DOHH2 (cell line): ENCODE measurements around the gene CAMTA1.

ENCODE experiments used
- H3F3A ChIP-seq: fragments of 200-600 bp; sonication (generic), shearing (Covaris generic); 2 replicates; pipeline ENCODE4 v1.6.0; 2016; ENCODE audit warnings: antibody characterized with exemption, mild to moderate bottlenecking; ENCODE audit not compliant: control insufficient read depth, insufficient read depth
- H3K27ac ChIP-seq: fragments of 200-600 bp; sonication (generic); 2 replicates; pipeline ENCODE4 v1.5.1; 2014; ENCODE audit warnings: low read depth, mild to moderate bottlenecking, low read length, moderate library complexity
- H3K27me3 ChIP-seq: fragments of 200-600 bp; sonication (generic); 2 replicates; pipeline ENCODE4 v1.6.1; 2014; ENCODE audit warnings: mild to moderate bottlenecking, low read length, mixed read lengths; ENCODE audit not compliant: control insufficient read depth
- H3K36me3 ChIP-seq: fragments of 200-600 bp; sonication (generic); 2 replicates; pipeline ENCODE4 v1.6.1; 2014; ENCODE audit warnings: mild to moderate bottlenecking, low read length, moderate library complexity, mixed read lengths; ENCODE audit not compliant: control insufficient read depth
- H3K4me1 ChIP-seq: fragments of 200-600 bp; sonication (generic); 2 replicates; pipeline ENCODE4 v1.6.1; 2014; ENCODE audit warnings: mild to moderate bottlenecking, low read length, mixed read lengths; ENCODE audit not compliant: control insufficient read depth
- H3K4me2 ChIP-seq: fragments of 200-600 bp; sonication (generic); 2 replicates; pipeline ENCODE4 v1.6.0; 2014; ENCODE audit warnings: mild to moderate bottlenecking, low read length, moderate library complexity
- H3K4me3 ChIP-seq: fragments of 200-600 bp; sonication (generic); 2 replicates; pipeline ENCODE4 v1.5.1; 2014; ENCODE audit warnings: mild to moderate bottlenecking, low read length, mixed read lengths
- H3K79me2 ChIP-seq: fragments of 200-600 bp; sonication (generic); 2 replicates; pipeline ENCODE4 v1.6.1; 2014; ENCODE audit warnings: mild to moderate bottlenecking, low read length, mixed read lengths; ENCODE audit not compliant: control insufficient read depth
- H3K9me2 ChIP-seq: fragments of 200-600 bp; sonication (generic); replicated peaks from 2 replicates; pipeline ENCODE4 v1.6.1; 2014; ENCODE audit warnings: mild to moderate bottlenecking, low read length, mixed read lengths; ENCODE audit not compliant: control insufficient read depth
- H3K9me3 ChIP-seq: fragments of 200-600 bp; sonication (generic); 2 replicates; pipeline ENCODE4 v1.6.1; 2014; ENCODE audit warnings: antibody characterized with exemption, low read length, mixed read lengths; ENCODE audit not compliant: control insufficient read depth, insufficient read depth
- H4K20me1 ChIP-seq: fragments of 200-600 bp; sonication (generic); 2 replicates; pipeline ENCODE4 v1.6.0; 2014; ENCODE audit warnings: low read depth, mild to moderate bottlenecking, antibody characterized with exemption, low read length, moderate library complexity; ENCODE audit not compliant: control insufficient read depth, insufficient read depth
- EZH2phosphoT487 ChIP-seq: fragments of 200-600 bp; sonication (generic); IDR thresholded peaks from 2 replicates; pipeline ENCODE4 v1.6.1; 2017; ENCODE audit warnings: borderline replicate concordance, mild to moderate bottlenecking, antibody characterized with exemption, low read length, moderate library complexity, mixed read lengths
- TF ChIP-seq, protein P1 (sequence below): fragments of 200-600 bp; sonication (generic); IDR thresholded peaks from one replicate; pipeline ENCODE4 v1.5.1; 2014; ENCODE audit warnings: antibody characterized with exemption, mild to moderate bottlenecking, low read depth, low read length; ENCODE audit not compliant: poor library complexity, severe bottlenecking

Gene CAMTA1

DNA sequence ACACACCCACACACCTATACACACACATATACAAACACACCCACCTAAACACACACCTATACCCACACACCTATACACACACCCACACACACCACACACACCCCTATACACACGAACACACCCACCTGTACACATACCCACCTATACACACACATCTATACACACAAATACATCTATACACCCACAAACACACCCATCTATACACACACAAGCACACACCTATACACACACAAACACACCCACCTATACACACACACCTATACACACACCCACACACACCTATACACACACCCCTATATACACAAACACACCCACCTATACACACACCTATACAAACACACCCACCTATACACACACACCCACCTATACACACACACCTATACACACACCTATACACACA, 869.5 kb downstream of the CAMTA1 start:
- Histone ChIP-seq H3K79me2 (no peaks in the 10 kb centered on the region), H3F3A (no peaks in the 10 kb centered on the region), H3K4me2 (no peak overlapping the region), H3K36me3 (no peaks in the 10 kb centered on the region), H3K9me3 (no peaks in the 10 kb centered on the region), H3K4me3 (no peak overlapping the region), H4K20me1 (no peaks in the 10 kb centered on the region), H3K27ac (no peak overlapping the region), H3K9me2 (no peaks in the 10 kb centered on the region), H3K4me1 (no peaks in the 10 kb centered on the region), H3K27me3 (no peaks in the 10 kb centered on the region)
- TF ChIP-seq, protein P1, sequence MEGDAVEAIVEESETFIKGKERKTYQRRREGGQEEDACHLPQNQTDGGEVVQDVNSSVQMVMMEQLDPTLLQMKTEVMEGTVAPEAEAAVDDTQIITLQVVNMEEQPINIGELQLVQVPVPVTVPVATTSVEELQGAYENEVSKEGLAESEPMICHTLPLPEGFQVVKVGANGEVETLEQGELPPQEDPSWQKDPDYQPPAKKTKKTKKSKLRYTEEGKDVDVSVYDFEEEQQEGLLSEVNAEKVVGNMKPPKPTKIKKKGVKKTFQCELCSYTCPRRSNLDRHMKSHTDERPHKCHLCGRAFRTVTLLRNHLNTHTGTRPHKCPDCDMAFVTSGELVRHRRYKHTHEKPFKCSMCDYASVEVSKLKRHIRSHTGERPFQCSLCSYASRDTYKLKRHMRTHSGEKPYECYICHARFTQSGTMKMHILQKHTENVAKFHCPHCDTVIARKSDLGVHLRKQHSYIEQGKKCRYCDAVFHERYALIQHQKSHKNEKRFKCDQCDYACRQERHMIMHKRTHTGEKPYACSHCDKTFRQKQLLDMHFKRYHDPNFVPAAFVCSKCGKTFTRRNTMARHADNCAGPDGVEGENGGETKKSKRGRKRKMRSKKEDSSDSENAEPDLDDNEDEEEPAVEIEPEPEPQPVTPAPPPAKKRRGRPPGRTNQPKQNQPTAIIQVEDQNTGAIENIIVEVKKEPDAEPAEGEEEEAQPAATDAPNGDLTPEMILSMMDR: no peak
- TF ChIP-seq EZH2phosphoT487: no peak

DNA sequence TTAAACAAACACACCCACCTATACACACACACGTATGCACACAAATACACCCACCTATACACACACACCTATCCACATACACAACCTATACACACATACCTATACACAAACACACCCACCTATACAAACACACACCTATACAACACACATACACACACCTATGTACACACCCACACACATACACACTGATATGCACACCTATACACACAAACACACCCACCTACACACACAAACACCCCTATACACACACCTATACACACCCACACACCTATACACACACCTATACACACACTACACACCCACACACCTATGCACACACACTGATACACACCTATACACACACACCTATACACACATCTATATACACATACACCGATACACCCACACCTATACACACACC, 870.1 kb downstream of the CAMTA1 start:
- TF ChIP-seq EZH2phosphoT487: no peak
- TF ChIP-seq, protein P1: no peak

DNA sequence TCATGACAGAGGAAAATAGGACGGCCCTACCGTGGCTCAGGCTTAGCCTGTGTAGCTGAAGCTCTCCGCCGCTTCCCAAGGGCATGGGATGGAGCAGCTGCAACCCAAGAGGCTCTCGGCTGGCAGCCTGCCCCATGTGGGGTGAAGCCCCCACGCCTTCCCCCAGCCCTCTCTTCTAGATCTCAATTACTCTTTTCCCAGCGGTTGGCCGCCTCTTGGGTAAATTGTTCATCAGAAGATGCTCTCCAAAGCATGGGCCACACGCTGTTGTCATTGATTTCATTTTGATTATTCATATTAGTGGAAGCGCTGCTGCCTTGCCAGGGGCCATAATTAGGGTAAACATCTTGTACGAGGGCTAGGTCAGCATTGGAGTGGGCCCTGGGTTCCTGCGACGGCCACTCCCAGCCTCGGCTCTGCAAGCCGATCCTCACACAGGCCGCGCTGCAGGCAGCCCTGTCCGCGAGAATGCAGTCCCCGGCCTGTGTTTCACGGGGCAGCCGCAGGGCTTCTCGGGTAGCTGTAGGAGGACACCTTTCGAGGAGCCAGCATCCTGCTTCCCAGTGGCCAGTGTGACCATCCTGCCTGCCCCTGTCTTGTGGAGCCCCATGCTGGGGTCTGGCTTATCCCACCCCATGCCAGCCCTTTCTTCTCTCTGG, 871.4 kb downstream of the CAMTA1 start:
- Histone ChIP-seq H3F3A (no peaks in the 10 kb centered on the region), H3K27me3 (no peaks in the 10 kb centered on the region), H3K4me1 (no peaks in the 10 kb centered on the region), H3K9me3 (no peaks in the 10 kb centered on the region), H3K27ac (no peak overlapping the region), H3K4me3 (no peak overlapping the region), H3K79me2 (no peaks in the 10 kb centered on the region), H3K9me2 (no peaks in the 10 kb centered on the region), H4K20me1 (no peaks in the 10 kb centered on the region), H3K4me2 (no peak overlapping the region), H3K36me3 (no peaks in the 10 kb centered on the region)
- TF ChIP-seq, protein P1: no peak
- no peak for TF ChIP-seq EZH2phosphoT487

More for the DNA sequence above, 870.1 kb downstream of the CAMTA1 start:
- H3F3A ChIP-seq: no peaks in the 10 kb centered on the region
- H3K4me2 ChIP-seq: no peak overlapping the region
- H4K20me1 ChIP-seq: no peaks in the 10 kb centered on the region
- no peaks in the 10 kb centered on the region for H3K9me2 ChIP-seq
- no peak overlapping the region for H3K27ac ChIP-seq
- no peaks in the 10 kb centered on the region for H3K27me3 ChIP-seq
- H3K9me3 ChIP-seq: no peaks in the 10 kb centered on the region
- H3K36me3 ChIP-seq: no peaks in the 10 kb centered on the region
- H3K4me3 ChIP-seq: no peak overlapping the region
- no peaks in the 10 kb centered on the region for H3K79me2 ChIP-seq
- no peaks in the 10 kb centered on the region for H3K4me1 ChIP-seq
